ENCODE data around the gene DPYSL5.

DPYSL5 gene

DNA sequence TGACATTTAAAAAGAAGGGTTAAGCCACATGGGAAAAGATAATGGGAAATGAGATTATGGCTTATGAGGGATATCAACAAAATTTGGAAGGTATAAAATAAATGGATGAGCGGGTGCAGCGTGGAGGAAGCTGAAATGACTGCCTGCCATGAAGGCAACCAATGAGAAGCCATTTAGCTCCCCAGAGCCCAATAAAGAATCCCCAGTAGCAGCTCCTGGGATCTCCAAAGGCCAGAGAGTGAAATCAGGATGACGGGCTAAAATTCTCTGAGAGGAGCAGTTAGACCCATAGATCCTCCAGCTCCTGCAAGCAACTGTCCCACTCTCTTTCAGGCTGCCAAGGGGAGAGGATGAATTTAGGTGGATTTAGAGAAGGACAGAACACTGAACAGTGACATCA lies 109.6 kb downstream of the DPYSL5 start:
- Histone ChIP-seq H3K36me3 (ENCODE audit: control insufficient read depth, insufficient read depth, low read length) (no peaks in the 10 kb centered on the region), H3K27me3 (replicated peaks; ENCODE audit: control insufficient read depth, insufficient read depth, low read length, poor library complexity, severe bottlenecking) (peaks cover 3% of the 10 kb centered on the region), H3K9me3 (ENCODE audit: control insufficient read depth, low read length) (no peaks in the 10 kb centered on the region), H3K27ac (ENCODE audit: insufficient read depth, low read length, poor library complexity, severe bottlenecking) (no peak overlapping the region), H3K4me1 (ENCODE audit: control insufficient read depth, insufficient read depth, low read length, poor library complexity, severe bottlenecking) (no peaks in the 10 kb centered on the region), H3K4me3 (ENCODE audit: insufficient read depth, low read depth, low read length, poor library complexity, severe bottlenecking) (no peak overlapping the region)
- DNase-seq = no peak

DNA sequence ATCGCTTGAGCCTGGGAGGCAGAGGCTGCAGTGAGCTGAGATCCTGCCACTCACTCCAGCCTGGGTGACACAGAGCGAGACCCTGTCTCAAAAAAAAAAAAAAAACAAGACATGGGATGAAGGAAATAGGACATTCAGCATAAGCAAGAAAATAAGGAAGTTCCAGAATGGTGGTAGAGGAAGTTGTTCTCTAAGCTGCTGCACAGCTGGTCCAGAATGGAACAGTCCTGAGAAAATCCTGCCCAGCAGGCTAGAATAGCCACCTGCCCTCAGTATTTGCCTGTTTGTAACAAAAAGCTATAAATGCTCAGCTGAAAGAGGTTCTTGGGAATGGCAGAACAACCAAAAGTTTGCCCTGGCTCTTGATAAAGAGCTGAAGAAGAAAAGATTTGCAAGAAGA lies 111.4 kb downstream of the DPYSL5 start:
- no peak overlapping the region for H3K27ac ChIP-seq (ENCODE audit: insufficient read depth, low read length, poor library complexity, severe bottlenecking)
- DNase-seq = no peak
- no peaks in the 10 kb centered on the region for H3K4me1 ChIP-seq (ENCODE audit: control insufficient read depth, insufficient read depth, low read length, poor library complexity, severe bottlenecking)
- no peaks in the 10 kb centered on the region for H3K9me3 ChIP-seq (ENCODE audit: control insufficient read depth, low read length)
- no peaks in the 10 kb centered on the region for H3K36me3 ChIP-seq (ENCODE audit: control insufficient read depth, insufficient read depth, low read length)
- H3K27me3 ChIP-seq (replicated peaks; ENCODE audit: control insufficient read depth, insufficient read depth, low read length, poor library complexity, severe bottlenecking) = peaks cover 3% of the 10 kb centered on the region
- no peak overlapping the region for H3K4me3 ChIP-seq (ENCODE audit: insufficient read depth, low read depth, low read length, poor library complexity, severe bottlenecking)

DNA sequence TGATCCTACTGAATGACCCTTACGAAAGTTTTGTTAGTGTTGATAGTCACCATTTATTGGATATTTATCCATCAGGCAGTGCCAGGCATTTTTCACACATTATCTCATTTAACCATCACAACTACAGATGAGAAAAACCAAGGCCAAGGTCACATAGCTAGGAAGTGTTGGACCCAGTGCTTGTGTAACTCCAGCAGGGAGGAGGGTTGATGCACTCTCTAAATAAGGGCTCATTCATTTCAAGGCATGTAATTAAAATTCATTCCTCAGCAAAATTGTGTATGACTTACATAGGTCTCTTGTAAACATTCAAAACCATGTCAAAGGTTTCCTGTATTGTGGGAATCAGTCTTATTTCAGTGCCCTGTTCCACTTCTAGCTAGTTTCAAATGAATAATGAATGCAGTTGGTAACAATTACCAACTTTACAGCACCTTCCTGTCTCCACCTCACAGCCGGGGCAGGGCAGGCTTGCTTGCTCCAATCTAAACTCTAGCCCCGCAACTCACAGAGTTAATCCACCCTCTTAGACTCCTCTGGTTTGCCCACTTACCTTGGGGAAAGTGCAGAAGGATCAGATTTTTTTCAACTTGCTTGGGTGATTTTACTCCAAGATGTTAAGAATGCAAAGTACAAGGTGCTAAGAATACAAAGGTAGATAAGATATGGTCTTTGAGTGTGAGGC lies 116.7 kb downstream of the DPYSL5 start:
- H3K4me3 ChIP-seq (ENCODE audit: insufficient read depth, low read depth, low read length, poor library complexity, severe bottlenecking) = no peak overlapping the region
- H3K27me3 ChIP-seq (replicated peaks; ENCODE audit: control insufficient read depth, insufficient read depth, low read length, poor library complexity, severe bottlenecking) = no peaks in the 10 kb centered on the region
- no peak for DNase-seq
- H3K4me1 ChIP-seq (ENCODE audit: control insufficient read depth, insufficient read depth, low read length, poor library complexity, severe bottlenecking) = no peaks in the 10 kb centered on the region
- no peaks in the 10 kb centered on the region for H3K36me3 ChIP-seq (ENCODE audit: control insufficient read depth, insufficient read depth, low read length)
- H3K9me3 ChIP-seq (ENCODE audit: control insufficient read depth, low read length) = no peaks in the 10 kb centered on the region
- no peak overlapping the region for H3K27ac ChIP-seq (ENCODE audit: insufficient read depth, low read length, poor library complexity, severe bottlenecking)

DNA sequence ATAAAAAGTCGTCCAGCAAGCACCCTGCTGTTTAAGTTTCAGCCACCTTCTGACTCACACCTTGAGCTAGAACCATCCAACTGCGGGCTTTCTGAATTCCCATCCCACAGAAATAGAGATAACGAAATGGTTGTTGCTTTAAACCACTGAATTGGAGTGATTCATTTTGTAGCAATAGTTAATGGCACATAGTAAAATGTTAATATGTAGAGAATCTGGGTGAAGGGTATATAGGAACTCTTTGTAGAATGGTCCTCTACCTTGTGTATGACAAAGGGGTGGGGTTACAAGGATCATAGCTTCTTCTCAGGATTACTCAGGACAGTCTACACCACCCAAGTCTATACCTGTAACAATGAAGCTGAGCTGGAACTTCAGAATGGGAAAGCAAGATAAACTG lies 120.1 kb downstream of the DPYSL5 start:
- no peak for DNase-seq
- Histone ChIP-seq H3K4me3 (ENCODE audit: insufficient read depth, low read depth, low read length, poor library complexity, severe bottlenecking) (no peak overlapping the region), H3K27ac (ENCODE audit: insufficient read depth, low read length, poor library complexity, severe bottlenecking) (no peak overlapping the region), H3K36me3 (ENCODE audit: control insufficient read depth, insufficient read depth, low read length) (no peaks in the 10 kb centered on the region), H3K27me3 (replicated peaks; ENCODE audit: control insufficient read depth, insufficient read depth, low read length, poor library complexity, severe bottlenecking) (no peaks in the 10 kb centered on the region), H3K4me1 (ENCODE audit: control insufficient read depth, insufficient read depth, low read length, poor library complexity, severe bottlenecking) (peaks cover 8% of the 10 kb centered on the region), H3K9me3 (ENCODE audit: control insufficient read depth, low read length) (no peaks in the 10 kb centered on the region)

DNA sequence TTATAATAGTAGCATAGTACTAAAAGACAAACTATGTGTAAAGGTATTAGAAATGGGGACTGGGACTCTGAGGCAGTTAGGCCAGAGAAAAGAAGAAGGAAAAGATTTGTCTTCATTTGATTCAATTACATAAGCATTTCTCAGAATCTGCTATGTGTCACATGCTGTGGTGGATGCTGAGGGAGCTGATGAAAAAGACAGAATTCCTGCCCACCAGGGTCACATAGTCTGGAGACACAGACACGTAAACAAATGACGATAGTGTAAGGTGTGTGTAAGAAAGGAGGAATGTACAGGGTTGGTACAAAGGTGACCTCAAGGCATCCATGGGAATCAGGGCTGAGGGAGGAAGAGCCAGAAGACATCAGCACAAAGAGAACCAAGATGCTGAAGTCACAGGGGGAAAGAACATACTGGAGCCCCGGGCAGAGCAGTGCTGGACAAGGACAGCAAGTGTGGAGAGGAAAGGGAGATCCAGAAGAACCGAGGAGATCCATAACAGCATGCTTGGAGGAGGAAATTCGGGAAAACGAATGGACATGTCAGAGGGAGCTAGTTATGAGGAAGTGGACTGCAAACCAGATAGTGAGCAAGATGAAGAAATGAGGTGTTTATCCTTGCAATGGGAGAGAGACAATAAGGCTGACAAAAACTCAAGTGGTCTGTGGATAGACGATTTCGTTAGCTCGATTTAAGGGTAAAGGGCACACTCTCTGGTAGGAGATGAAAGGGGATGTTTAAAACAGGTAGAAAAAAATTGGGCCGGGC lies 121.3 kb downstream of the DPYSL5 start:
- peaks cover 8% of the 10 kb centered on the region for H3K4me1 ChIP-seq (ENCODE audit: control insufficient read depth, insufficient read depth, low read length, poor library complexity, severe bottlenecking)
- DNase-seq = no peak
- no peak overlapping the region for H3K4me3 ChIP-seq (ENCODE audit: insufficient read depth, low read depth, low read length, poor library complexity, severe bottlenecking)
- no peaks in the 10 kb centered on the region for H3K36me3 ChIP-seq (ENCODE audit: control insufficient read depth, insufficient read depth, low read length)
- H3K27ac ChIP-seq (ENCODE audit: insufficient read depth, low read length, poor library complexity, severe bottlenecking) = no peak overlapping the region
- no peaks in the 10 kb centered on the region for H3K27me3 ChIP-seq (replicated peaks; ENCODE audit: control insufficient read depth, insufficient read depth, low read length, poor library complexity, severe bottlenecking)
- no peaks in the 10 kb centered on the region for H3K9me3 ChIP-seq (ENCODE audit: control insufficient read depth, low read length)

DNA sequence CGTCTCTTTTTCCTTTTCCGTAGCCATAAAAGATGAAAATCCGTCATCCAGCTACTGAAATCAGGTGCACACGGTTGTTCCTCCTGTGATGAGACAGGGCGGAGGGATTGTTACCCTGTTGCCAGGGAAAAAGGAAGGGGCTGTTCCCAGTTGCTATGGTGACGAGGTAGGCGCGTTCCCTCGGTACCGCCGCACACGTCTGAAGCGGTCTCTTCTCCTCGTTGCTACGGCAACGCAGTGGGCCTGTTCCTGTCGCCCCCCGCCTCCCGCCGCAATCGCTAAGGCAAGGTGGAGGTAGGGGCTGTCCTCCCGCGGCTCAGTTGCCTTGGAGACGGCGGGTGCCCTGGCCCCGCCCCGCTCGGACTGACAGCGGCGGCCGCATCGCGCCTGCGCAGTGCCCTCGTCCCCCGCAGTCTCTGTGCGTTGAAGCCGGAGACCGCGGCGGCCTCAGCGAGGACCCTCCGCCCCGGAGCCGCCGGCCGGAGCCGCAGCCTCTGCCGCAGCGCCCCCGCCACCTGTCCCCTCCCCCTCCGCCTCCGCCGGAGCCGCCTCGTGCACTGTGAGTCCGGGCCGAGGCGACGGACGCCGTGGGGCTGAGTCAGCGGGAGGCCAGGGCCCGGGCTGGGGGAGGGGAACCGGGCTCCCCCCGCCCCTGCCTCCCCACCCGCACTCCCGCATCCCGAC lies 122.5 kb downstream of the DPYSL5 start, which contains the start of gene MAPRE3:
Gene MAPRE3, plus strand, starts transcription at position 394 of the 684 bp plus-strand sequence. CDS start 51,582 bp downstream, outside the sequence.
- Histone ChIP-seq H3K27me3 (replicated peaks; ENCODE audit: control insufficient read depth, insufficient read depth, low read length, poor library complexity, severe bottlenecking) (no peaks in the 10 kb centered on the region), H3K36me3 (ENCODE audit: control insufficient read depth, insufficient read depth, low read length) (no peaks in the 10 kb centered on the region), H3K27ac (ENCODE audit: insufficient read depth, low read length, poor library complexity, severe bottlenecking) (peak within 1 kb of the TSS; percentile 57), H3K4me1 (ENCODE audit: control insufficient read depth, insufficient read depth, low read length, poor library complexity, severe bottlenecking) (peaks cover 8% of the 10 kb centered on the region), H3K4me3 (ENCODE audit: insufficient read depth, low read depth, low read length, poor library complexity, severe bottlenecking) (peak within 1 kb of the TSS; percentile 73), H3K9me3 (ENCODE audit: control insufficient read depth, low read length) (no peaks in the 10 kb centered on the region)
- DNase-seq = peak; percentile 82 to 85 (median 84)

DNA sequence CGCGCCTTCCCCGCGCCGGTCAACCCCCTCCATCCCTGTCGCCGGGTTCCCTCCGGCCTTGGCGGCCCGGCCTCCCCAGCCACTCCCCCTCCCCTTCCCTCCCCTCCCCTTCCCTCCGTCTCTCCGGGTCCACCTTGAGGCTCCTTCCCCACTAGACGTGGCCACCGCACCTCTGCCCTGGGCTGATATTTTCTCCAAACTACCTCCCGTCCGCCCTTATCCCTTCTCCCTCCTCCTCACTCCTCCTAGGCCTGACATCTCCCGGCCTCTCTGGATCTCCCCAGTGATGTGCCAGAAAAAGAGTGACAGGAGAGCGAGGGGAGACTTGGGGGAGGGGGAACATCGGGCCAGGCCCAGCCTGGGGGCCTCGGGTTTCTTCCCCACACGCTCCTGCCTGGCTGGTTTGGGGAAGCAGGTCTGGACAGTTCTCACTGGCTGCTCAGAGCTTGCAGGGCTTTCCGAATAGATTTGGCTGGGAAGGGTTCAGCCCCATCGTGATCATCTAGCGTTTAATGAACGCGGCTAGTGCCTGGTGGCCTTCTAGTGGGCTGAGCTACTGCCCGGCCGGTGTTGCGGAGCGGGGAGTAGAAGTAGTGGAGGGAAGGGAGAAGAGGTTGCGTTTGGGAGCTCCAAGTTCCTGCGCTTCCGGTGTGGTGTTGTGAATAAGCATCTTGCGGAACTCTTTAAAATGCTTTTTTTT lies 123.1 kb downstream of the DPYSL5 start:
- peaks cover 8% of the 10 kb centered on the region for H3K4me1 ChIP-seq (ENCODE audit: control insufficient read depth, insufficient read depth, low read length, poor library complexity, severe bottlenecking)
- peak overlapping the region; percentile 73 for H3K4me3 ChIP-seq (ENCODE audit: insufficient read depth, low read depth, low read length, poor library complexity, severe bottlenecking)
- H3K36me3 ChIP-seq (ENCODE audit: control insufficient read depth, insufficient read depth, low read length) = no peaks in the 10 kb centered on the region
- no peaks in the 10 kb centered on the region for H3K27me3 ChIP-seq (replicated peaks; ENCODE audit: control insufficient read depth, insufficient read depth, low read length, poor library complexity, severe bottlenecking)
- peak overlapping the region; percentile 57 for H3K27ac ChIP-seq (ENCODE audit: insufficient read depth, low read length, poor library complexity, severe bottlenecking)
- no peak for DNase-seq
- no peaks in the 10 kb centered on the region for H3K9me3 ChIP-seq (ENCODE audit: control insufficient read depth, low read length)

DNA sequence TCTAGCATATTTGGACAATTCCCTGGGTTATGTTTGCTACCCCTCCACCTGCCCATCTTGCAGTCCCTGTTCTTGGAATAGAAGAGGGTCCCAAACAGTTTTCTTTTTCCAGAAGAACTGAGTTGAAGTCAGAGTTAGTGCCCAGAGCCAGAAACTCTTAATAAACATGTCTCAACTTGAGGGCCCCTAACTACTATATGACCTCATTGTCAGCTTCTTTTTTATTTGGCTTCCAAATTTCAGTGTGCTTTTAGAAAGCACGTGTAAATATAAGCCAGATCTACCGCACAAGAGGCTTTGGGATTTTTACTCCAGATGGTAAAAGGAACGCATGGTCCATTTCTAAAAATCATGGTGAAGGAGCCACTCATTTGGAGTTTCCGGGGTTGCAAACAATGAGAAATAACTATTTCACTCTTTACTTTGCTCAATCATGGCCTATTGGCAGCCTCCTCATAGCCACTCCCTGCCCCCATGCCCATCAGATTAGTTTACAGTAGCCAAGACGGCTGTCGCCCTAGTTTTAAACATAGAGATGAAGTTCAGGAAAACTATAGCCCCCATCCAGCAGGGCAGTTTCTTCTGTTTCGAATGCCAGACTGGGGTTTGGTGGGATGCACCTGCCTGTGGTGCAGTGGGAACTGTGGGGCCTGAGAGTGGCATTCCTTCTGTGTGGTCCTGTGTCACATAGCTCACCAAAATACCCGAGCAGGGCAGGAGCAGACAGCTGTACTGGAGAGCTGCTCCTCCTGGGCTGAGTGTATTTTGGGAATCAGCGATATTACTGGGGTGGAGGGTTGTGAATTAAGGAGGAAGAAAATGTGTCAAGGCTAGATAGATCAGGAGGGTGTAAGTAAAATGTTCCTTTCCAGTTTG lies 124.2 kb downstream of the DPYSL5 start:
- DNase-seq = no peak
- H3K36me3 ChIP-seq (ENCODE audit: control insufficient read depth, insufficient read depth, low read length) = no peaks in the 10 kb centered on the region
- H3K27ac ChIP-seq (ENCODE audit: insufficient read depth, low read length, poor library complexity, severe bottlenecking) = no peak overlapping the region
- no peaks in the 10 kb centered on the region for H3K9me3 ChIP-seq (ENCODE audit: control insufficient read depth, low read length)
- no peak overlapping the region for H3K4me3 ChIP-seq (ENCODE audit: insufficient read depth, low read depth, low read length, poor library complexity, severe bottlenecking)
- peaks cover 8% of the 10 kb centered on the region for H3K4me1 ChIP-seq (ENCODE audit: control insufficient read depth, insufficient read depth, low read length, poor library complexity, severe bottlenecking)
- H3K27me3 ChIP-seq (replicated peaks; ENCODE audit: control insufficient read depth, insufficient read depth, low read length, poor library complexity, severe bottlenecking) = no peaks in the 10 kb centered on the region

DNA sequence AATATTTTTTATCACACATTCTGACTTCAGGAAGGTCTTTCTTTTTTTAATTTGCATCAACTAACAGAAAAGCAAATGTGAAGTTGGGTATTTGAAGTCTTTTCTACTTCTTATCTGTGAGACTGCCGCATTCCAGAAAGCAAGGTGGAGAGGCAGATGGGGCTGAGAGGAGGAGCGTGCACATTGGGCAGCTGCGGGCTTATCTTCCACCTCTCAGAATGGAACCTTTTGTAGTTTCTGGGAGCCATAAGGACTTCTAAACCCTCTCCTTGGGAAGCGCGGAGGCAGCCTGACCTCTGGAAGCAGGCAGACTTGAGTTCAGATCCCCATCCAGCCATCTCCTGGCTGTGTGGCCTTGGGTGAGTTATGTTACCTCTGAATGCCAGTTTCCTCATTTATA lies 126.4 kb downstream of the DPYSL5 start:
- Histone ChIP-seq H3K36me3 (ENCODE audit: control insufficient read depth, insufficient read depth, low read length) (no peaks in the 10 kb centered on the region), H3K9me3 (ENCODE audit: control insufficient read depth, low read length) (no peaks in the 10 kb centered on the region), H3K27me3 (replicated peaks; ENCODE audit: control insufficient read depth, insufficient read depth, low read length, poor library complexity, severe bottlenecking) (no peaks in the 10 kb centered on the region), H3K27ac (ENCODE audit: insufficient read depth, low read length, poor library complexity, severe bottlenecking) (no peak overlapping the region), H3K4me1 (ENCODE audit: control insufficient read depth, insufficient read depth, low read length, poor library complexity, severe bottlenecking) (peaks cover 8% of the 10 kb centered on the region), H3K4me3 (ENCODE audit: insufficient read depth, low read depth, low read length, poor library complexity, severe bottlenecking) (no peak overlapping the region)
- DNase-seq = no peak

All from effector memory CD4-positive, alpha-beta T cell (primary cell).